K562 (cell line): Measurements from ENCODE around the gene CPVL.

Experiments
- HNRNPUL1 ChIP-seq: fragments of 200-400 bp; formaldehyde crosslinking; IDR thresholded peaks from 2 replicates; pipeline ENCODE4 v1.6.1; 2017; ENCODE audit warnings: low read length
- L3MBTL2 ChIP-seq: fragments of 450-650 bp; IDR thresholded peaks from 2 replicates; pipeline ENCODE4 v1.6.1; 2016; ENCODE audit warnings: mild to moderate bottlenecking, moderate library complexity
- NFIX ChIP-seq: fragments of 250-450 bp; sonication (Bioruptor Pico); IDR thresholded peaks from 2 replicates; pipeline ENCODE4 v1.4.0; 2020; ENCODE audit warnings: low read depth, mild to moderate bottlenecking, moderate library complexity

- TF ChIP-seq L3MBTL2 (no peak), NFIX (CRISPR knock-in tag) (no peak), HNRNPUL1 (no peak)
These were observed 68.5 kb downstream of the CPVL start for GRCh38 chr7:29077854-29078253.
